SK-N-SH (cell line): ENCODE measurements around the gene STC2. TPM values are rescaled to one million over a fixed set of nuclear protein-coding genes. Genes with fewer than 3 reads are reported as not detected.

Experiments used
- CTCF ChIA-PET: fragments of 300-600, 350-600 bp; formaldehyde crosslinking; extraction: SDS; loops from one replicate; lab custom pipeline; 2021; lab: Yijun Ruan, JAX
- POLR2A ChIA-PET: fragments of 350-600 bp; sonication (Branson Sonifier 250); formaldehyde crosslinking; extraction: SDS; loops from one replicate; lab custom pipeline; 2020; ENCODE audit warnings: antibody characterized with exemption, inconsistent platforms; lab: Yijun Ruan, JAX
- DNase-seq: peaks from one replicate; pipeline ENCODE4 v3.0.0; 2012
- H2AFZ ChIP-seq: fragments of 200-600 bp; sonication (generic); 2 replicates; pipeline ENCODE4 v1.8.1; 2016; ENCODE audit warnings: antibody characterized with exemption, mild to moderate bottlenecking, low read depth
- H3F3A ChIP-seq: fragments of 200-600 bp; sonication (generic); replicated peaks from 2 replicates; pipeline ENCODE3; 2016; ENCODE audit warnings: antibody characterized with exemption, mild to moderate bottlenecking; ENCODE audit not compliant: insufficient read depth
- H3K27ac ChIP-seq, 2 experiments: fragments of 200-500 bp in 1 of 2; fragments of 200-600 bp in 1 of 2; sonication (Bioruptor generic) in 1 of 2; sonication (generic), shearing (Covaris generic) in 1 of 2; 2 replicates each; pipeline versions ENCODE4 v1.5.1 to v1.6.1; 2014 to 2016; ENCODE audit warnings: low read depth in 2 of 2, inconsistent platforms in 1 of 2, low read length in 1 of 2, mild to moderate bottlenecking in 1 of 2, mixed read lengths in 1 of 2
- H3K27me3 ChIP-seq: fragments of 200-600 bp; sonication (generic), shearing (Covaris generic); 2 replicates; pipeline ENCODE4 v1.6.1; 2016; ENCODE audit warnings: mixed run types; ENCODE audit not compliant: insufficient read depth
- H3K36me3 ChIP-seq, 2 experiments: fragments of 200-500 bp in 1 of 2; fragments of 200-600 bp in 1 of 2; sonication (Bioruptor generic) in 1 of 2; sonication (generic) in 1 of 2; replicated peaks in 1 of 2; 2 replicates each; pipeline versions ENCODE3 to v1.5.1; 2014 to 2016; ENCODE audit warnings: low read length in 1 of 2, mild to moderate bottlenecking in 1 of 2; ENCODE audit not compliant: insufficient read depth in 2 of 2, control insufficient read depth in 1 of 2
- H3K4me1 ChIP-seq, 2 experiments: fragments of 200-500 bp in 1 of 2; fragments of 200-600 bp in 1 of 2; sonication (Bioruptor generic) in 1 of 2; sonication (generic), shearing (Covaris generic) in 1 of 2; 2 replicates each; pipeline versions ENCODE4 v1.5.1 to v1.6.1; 2014 to 2016; ENCODE audit warnings: low read depth in 1 of 2, low read length in 1 of 2, mixed run types in 1 of 2; ENCODE audit not compliant: insufficient read depth in 2 of 2, control insufficient read depth in 1 of 2
- H3K4me2 ChIP-seq: fragments of 200-600 bp; sonication (generic), shearing (Covaris generic); 2 replicates; pipeline ENCODE4 v1.6.1; 2017; ENCODE audit warnings: mixed run types
- H3K4me3 ChIP-seq, 2 experiments: fragments of 200-500 bp in 1 of 2; fragments of 200-600 bp in 1 of 2; sonication (Bioruptor generic) in 1 of 2; sonication (generic), shearing (Covaris generic) in 1 of 2; 2 replicates each; pipeline versions ENCODE4 v1.5.1 to v1.8.1; 2014 to 2016; ENCODE audit warnings: low read depth in 2 of 2, inconsistent platforms in 1 of 2, low read length in 1 of 2, mild to moderate bottlenecking in 1 of 2, mixed read lengths in 1 of 2, moderate library complexity in 1 of 2
- H3K79me2 ChIP-seq: fragments of 200-600 bp; sonication (generic); 2 replicates; pipeline ENCODE4 v1.8.1; 2017; ENCODE audit warnings: mild to moderate bottlenecking; ENCODE audit not compliant: insufficient read depth
- H3K9ac ChIP-seq: fragments of 200-600 bp; sonication (generic); 2 replicates; pipeline ENCODE4 v1.6.1; 2017; ENCODE audit warnings: mixed run types
- H3K9me2 ChIP-seq: fragments of 200-600 bp; sonication (generic); 2 replicates; pipeline ENCODE4 v1.6.1; 2017; ENCODE audit warnings: mixed run types
- H3K9me3 ChIP-seq: fragments of 200-600 bp; sonication (generic); 2 replicates; pipeline ENCODE4 v1.6.1; 2017; ENCODE audit warnings: mixed run types, mild to moderate bottlenecking, moderate library complexity
- H4K20me1 ChIP-seq: fragments of 200-600 bp; sonication (generic); 2 replicates; pipeline ENCODE4 v1.6.1; 2017; ENCODE audit warnings: mild to moderate bottlenecking, mixed run types; ENCODE audit not compliant: insufficient read depth
- CHD2 ChIP-seq: fragments of 150-350 bp; IDR thresholded peaks from 2 replicates; pipeline ENCODE4 v1.6.1; 2018; ENCODE audit warnings: low read length; ENCODE audit not compliant: partially characterized antibody
- ELF1 ChIP-seq: IDR thresholded peaks from 2 replicates; pipeline ENCODE4 v1.4.0; 2012
- EZH2phosphoT487 ChIP-seq: fragments of 200-600 bp; sonication (generic); IDR thresholded peaks from 2 replicates; pipeline ENCODE4 v1.6.1; 2017; ENCODE audit warnings: low read depth, mixed run types, mild to moderate bottlenecking, antibody characterized with exemption, moderate library complexity, borderline replicate concordance
- FOXM1 ChIP-seq: IDR thresholded peaks from 2 replicates; pipeline ENCODE4 v1.4.0; 2012; ENCODE audit warnings: low read depth, mild to moderate bottlenecking
- GABPA ChIP-seq: IDR thresholded peaks from 2 replicates; pipeline ENCODE4 v1.4.0; 2012; ENCODE audit warnings: low read depth, mild to moderate bottlenecking
- GATA2 ChIP-seq: sonication (generic); formaldehyde crosslinking; IDR thresholded peaks from 2 replicates; pipeline ENCODE4 v1.5.0; 2020; ENCODE audit warnings: mild to moderate bottlenecking, missing genetic modification reagents
- JUND ChIP-seq: IDR thresholded peaks from 2 replicates; pipeline ENCODE4 v1.4.0; 2012
- MEF2A ChIP-seq: IDR thresholded peaks from 2 replicates; pipeline ENCODE4 v1.4.0; 2012; ENCODE audit warnings: low read depth, borderline replicate concordance
- MXI1 ChIP-seq: IDR thresholded peaks from 2 replicates; pipeline ENCODE4 v1.6.1; 2012; ENCODE audit warnings: mild to moderate bottlenecking, low read depth, low read length, improper control_type of control experiment
- NFIC ChIP-seq: IDR thresholded peaks from 2 replicates; pipeline ENCODE4 v1.4.0; 2012; ENCODE audit warnings: borderline replicate concordance
- NRF1 ChIP-seq: IDR thresholded peaks from 2 replicates; pipeline ENCODE4 v1.6.1; 2012; ENCODE audit warnings: low read depth, mild to moderate bottlenecking, low read length
- POLR2AphosphoS5 ChIP-seq: IDR thresholded peaks from 2 replicates; pipeline ENCODE4 v1.6.1; 2012; ENCODE audit warnings: low read depth, low read length
- SIN3A ChIP-seq: IDR thresholded peaks from 2 replicates; pipeline ENCODE4 v1.6.1; 2012; ENCODE audit warnings: low read depth, mild to moderate bottlenecking, low read length, moderate library complexity, borderline replicate concordance
- TCF12 ChIP-seq: IDR thresholded peaks from 2 replicates; pipeline ENCODE4 v1.4.0; 2012
- YY1 ChIP-seq: IDR thresholded peaks from 2 replicates; pipeline ENCODE4 v1.4.0; 2012; ENCODE audit warnings: low read depth, mild to moderate bottlenecking
- WGBS: methylation state at CpG from one replicate; pipeline ENCODE4 v1.1.6; 2017; ENCODE audit warnings: low lambda C conversion rate; 5-methylcytosine and 5-hydroxymethylcytosine counted together
- polyA plus RNA-seq, 3 experiments: library from polyadenylated mRNA; depleted of rRNA; stranded (reverse); fragments of >200 nt; gene quantifications; 2 replicates each; pipeline ENCODE4 v1.2.3, GENCODE V29; 2012
- TF ChIP-seq, protein P1 (sequence below): IDR thresholded peaks from 2 replicates; pipeline ENCODE4 v1.4.0; 2012; ENCODE audit warnings: low read depth, borderline replicate concordance
- TF ChIP-seq, protein P2 (sequence below): IDR thresholded peaks from 2 replicates; pipeline ENCODE4 v1.4.0; 2012; ENCODE audit warnings: low read depth
- TF ChIP-seq, protein P3 (sequence below): IDR thresholded peaks from 2 replicates; pipeline ENCODE4 v1.4.0; 2012; ENCODE audit warnings: low read depth, borderline replicate concordance
- TF ChIP-seq, protein P4 (sequence below): fragments of 150-350 bp; IDR thresholded peaks from 2 replicates; pipeline ENCODE4 v1.6.1; 2017; ENCODE audit warnings: antibody characterized with exemption, low read length, low read depth, borderline replicate concordance

STC2 gene
- polyA plus RNA-seq, 1 of the 3 experiments (the other 2 are of a cell fraction): 5.9 TPM

DNA sequence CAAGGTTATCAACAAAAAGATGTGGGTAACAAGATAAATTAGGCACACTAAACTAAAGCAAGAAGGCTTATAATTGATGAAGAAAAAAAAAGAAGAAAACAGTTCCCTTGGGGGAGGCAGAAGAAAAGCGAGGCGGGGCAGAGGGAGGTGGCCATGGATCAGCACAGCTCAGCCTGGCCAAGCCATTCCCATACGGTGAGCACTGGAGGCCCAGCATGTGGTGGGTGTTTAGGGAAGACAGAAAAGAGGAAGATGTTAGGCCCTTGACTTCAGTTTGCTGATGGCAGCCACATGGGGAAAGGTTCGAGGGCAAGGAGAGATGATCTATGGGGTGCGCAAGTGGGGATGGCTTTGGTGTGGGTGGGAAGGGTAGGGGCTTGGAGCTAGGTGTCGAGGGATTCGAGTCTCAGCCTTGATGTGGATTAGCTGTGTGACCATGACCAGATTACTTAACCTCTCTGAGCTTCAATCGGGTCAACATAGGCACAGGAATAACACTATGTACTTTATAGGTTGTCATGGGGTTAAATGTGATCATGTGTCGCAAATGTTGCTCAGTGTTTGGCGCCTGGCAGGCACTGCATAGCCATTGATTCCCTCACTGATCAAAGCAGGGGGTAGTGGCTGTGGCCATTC, 10.3 kb upstream of the STC2 start:
- CTCF ChIA-PET: interaction anchor here (0.7 to 13.7 kb wide), 3 partner anchors 41 to 235 kb away, joined by 3 to 503 read pairs (median 3); no protein-coding TSS in a partner anchor
- no peaks in the 10 kb centered on the region for H3K4me1 ChIP-seq
- peaks cover 14% of the 10 kb centered on the region for H3F3A ChIP-seq
- H3K9me3 ChIP-seq: no peaks in the 10 kb centered on the region
- H3K9me2 ChIP-seq: no peaks in the 10 kb centered on the region
- H3K4me3 ChIP-seq: no peak overlapping the region
- TF ChIP-seq JUND (no peak), NFIC (no peak), CHD2 (no peak), FOXM1 (no peak), SIN3A (no peak), ELF1 (no peak), TCF12 (no peak), MEF2A (no peak), GABPA (no peak), POLR2AphosphoS5 (no peak), NRF1 (no peak), YY1 (no peak), MXI1 (no peak), EZH2phosphoT487 (no peak), GATA2 (CRISPR knock-in tag) (no peak)
- TF ChIP-seq, protein P1, sequence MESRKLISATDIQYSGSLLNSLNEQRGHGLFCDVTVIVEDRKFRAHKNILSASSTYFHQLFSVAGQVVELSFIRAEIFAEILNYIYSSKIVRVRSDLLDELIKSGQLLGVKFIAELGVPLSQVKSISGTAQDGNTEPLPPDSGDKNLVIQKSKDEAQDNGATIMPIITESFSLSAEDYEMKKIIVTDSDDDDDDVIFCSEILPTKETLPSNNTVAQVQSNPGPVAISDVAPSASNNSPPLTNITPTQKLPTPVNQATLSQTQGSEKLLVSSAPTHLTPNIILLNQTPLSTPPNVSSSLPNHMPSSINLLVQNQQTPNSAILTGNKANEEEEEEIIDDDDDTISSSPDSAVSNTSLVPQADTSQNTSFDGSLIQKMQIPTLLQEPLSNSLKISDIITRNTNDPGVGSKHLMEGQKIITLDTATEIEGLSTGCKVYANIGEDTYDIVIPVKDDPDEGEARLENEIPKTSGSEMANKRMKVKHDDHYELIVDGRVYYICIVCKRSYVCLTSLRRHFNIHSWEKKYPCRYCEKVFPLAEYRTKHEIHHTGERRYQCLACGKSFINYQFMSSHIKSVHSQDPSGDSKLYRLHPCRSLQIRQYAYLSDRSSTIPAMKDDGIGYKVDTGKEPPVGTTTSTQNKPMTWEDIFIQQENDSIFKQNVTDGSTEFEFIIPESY: no peak
- TF ChIP-seq, protein P2, sequence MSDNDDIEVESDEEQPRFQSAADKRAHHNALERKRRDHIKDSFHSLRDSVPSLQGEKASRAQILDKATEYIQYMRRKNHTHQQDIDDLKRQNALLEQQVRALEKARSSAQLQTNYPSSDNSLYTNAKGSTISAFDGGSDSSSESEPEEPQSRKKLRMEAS: no peak
- TF ChIP-seq, protein P3, sequence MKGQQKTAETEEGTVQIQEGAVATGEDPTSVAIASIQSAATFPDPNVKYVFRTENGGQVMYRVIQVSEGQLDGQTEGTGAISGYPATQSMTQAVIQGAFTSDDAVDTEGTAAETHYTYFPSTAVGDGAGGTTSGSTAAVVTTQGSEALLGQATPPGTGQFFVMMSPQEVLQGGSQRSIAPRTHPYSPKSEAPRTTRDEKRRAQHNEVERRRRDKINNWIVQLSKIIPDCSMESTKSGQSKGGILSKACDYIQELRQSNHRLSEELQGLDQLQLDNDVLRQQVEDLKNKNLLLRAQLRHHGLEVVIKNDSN: no peak
- TF ChIP-seq, protein P4, sequence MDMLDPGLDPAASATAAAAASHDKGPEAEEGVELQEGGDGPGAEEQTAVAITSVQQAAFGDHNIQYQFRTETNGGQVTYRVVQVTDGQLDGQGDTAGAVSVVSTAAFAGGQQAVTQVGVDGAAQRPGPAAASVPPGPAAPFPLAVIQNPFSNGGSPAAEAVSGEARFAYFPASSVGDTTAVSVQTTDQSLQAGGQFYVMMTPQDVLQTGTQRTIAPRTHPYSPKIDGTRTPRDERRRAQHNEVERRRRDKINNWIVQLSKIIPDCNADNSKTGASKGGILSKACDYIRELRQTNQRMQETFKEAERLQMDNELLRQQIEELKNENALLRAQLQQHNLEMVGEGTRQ: no peak
- 76% methylated on average over 10 of the region's 10 CpGs for WGBS
- no peak overlapping the region for H3K27ac ChIP-seq
- H4K20me1 ChIP-seq: no peaks in the 10 kb centered on the region
- H3K9ac ChIP-seq: no peak overlapping the region
- H3K36me3 ChIP-seq: no peaks in the 10 kb centered on the region
- no peaks in the 10 kb centered on the region for H3K79me2 ChIP-seq
- no peaks in the 10 kb centered on the region for H3K27me3 ChIP-seq
- no peak overlapping the region for H3K4me2 ChIP-seq
- no peak overlapping the region for H2AFZ ChIP-seq
- POLR2A ChIA-PET: no interaction called here
- no peak for DNase-seq
